IMR-90 (cell line): ENCODE results near the gene PCARE. TPM values are rescaled to one million over a fixed set of nuclear protein-coding genes. Genes with fewer than 3 reads are reported as not detected.
A peak's percentile ranks its signal among the peaks of the same experiment; 100 is the strongest.

ENCODE experiments used
- ATAC-seq: fragments of 200-7000 bp; cut with Tn5 transposase; 2 replicates; pipeline ENCODE4 v1.9.1; 2020; ENCODE audit warnings: low read depth, mild to moderate bottlenecking, moderate library complexity
- BruUV-seq: library from RNA; stranded (reverse); fragments of 400-500 nt; replicated peaks from 2 replicates; lab custom pipeline; 2021; lab: Mats Ljungman, UMichigan
- CTCF ChIA-PET: fragments of 300-600 bp; formaldehyde crosslinking; extraction: SDS; loops from one replicate; lab custom pipeline; 2021; ENCODE audit warnings: antibody characterized with exemption; lab: Yijun Ruan, JAX
- POLR2A ChIA-PET: fragments of 300-600 bp; sonication (Branson Sonifier 250); formaldehyde crosslinking; loops from one replicate; lab custom pipeline; 2022; ENCODE audit warnings: antibody characterized with exemption; ENCODE audit not compliant: unreplicated experiment; lab: Charles Lee
- DNase-seq: peaks from one replicate; pipeline ENCODE4 v3.0.0; 2013
- H2AFZ ChIP-seq: replicated peaks from 2 replicates; pipeline ENCODE3; 2013; ENCODE audit warnings: low read length, mild to moderate bottlenecking; ENCODE audit not compliant: poor library complexity
- H2AK5ac ChIP-seq: 2 replicates; pipeline ENCODE4 v1.6.1; 2013; ENCODE audit warnings: low read depth, low read length, inconsistent platforms
- H2AK9ac ChIP-seq: replicated peaks from 2 replicates; pipeline ENCODE3; 2013; ENCODE audit warnings: mild to moderate bottlenecking, low read depth, low read length, moderate library complexity; ENCODE audit not compliant: poor library complexity
- H2BK120ac ChIP-seq: 2 replicates; pipeline ENCODE4 v1.6.1; 2013; ENCODE audit warnings: low read depth, low read length, inconsistent platforms
- H2BK15ac ChIP-seq: 3 replicates; pipeline ENCODE4 v1.6.1; 2013; ENCODE audit warnings: low read depth, low read length, inconsistent platforms
- H2BK20ac ChIP-seq: 2 replicates; pipeline ENCODE4 v1.6.1; 2013; ENCODE audit warnings: low read depth, mild to moderate bottlenecking, inconsistent platforms, low read length, moderate library complexity
- H2BK5ac ChIP-seq: 2 replicates; pipeline ENCODE4 v1.6.1; 2013; ENCODE audit warnings: mild to moderate bottlenecking, low read depth, low read length, inconsistent platforms; ENCODE audit not compliant: poor library complexity, severe bottlenecking
- H3K14ac ChIP-seq: replicated peaks from 2 replicates; pipeline ENCODE4 v1.6.1; 2013; ENCODE audit warnings: low read depth, low read length, inconsistent platforms
- H3K18ac ChIP-seq: 2 replicates; pipeline ENCODE4 v1.6.1; 2013; ENCODE audit warnings: low read depth, low read length, control low read depth
- H3K23ac ChIP-seq: 2 replicates; pipeline ENCODE4 v1.6.1; 2013; ENCODE audit warnings: low read depth, low read length, inconsistent platforms
- H3K27ac ChIP-seq: 2 replicates; pipeline ENCODE4 v1.5.1; 2013; ENCODE audit warnings: mild to moderate bottlenecking, control low read depth, low read length; ENCODE audit not compliant: insufficient read depth
- H3K27me3 ChIP-seq: 2 replicates; pipeline ENCODE4 v1.6.1; 2013; ENCODE audit warnings: low read length; ENCODE audit not compliant: control insufficient read depth, insufficient read depth
- H3K36me3 ChIP-seq: 2 replicates; pipeline ENCODE4 v1.6.1; 2013; ENCODE audit warnings: low read length, mixed read lengths; ENCODE audit not compliant: control insufficient read depth, insufficient read depth
- H3K4ac ChIP-seq: 2 replicates; pipeline ENCODE4 v1.6.1; 2013; ENCODE audit warnings: low read depth, low read length, inconsistent platforms
- H3K4me1 ChIP-seq: 2 replicates; pipeline ENCODE4 v1.6.1; 2013; ENCODE audit warnings: low read length, mixed read lengths; ENCODE audit not compliant: control insufficient read depth, insufficient read depth
- H3K4me2 ChIP-seq: 2 replicates; pipeline ENCODE4 v1.6.1; 2013; ENCODE audit warnings: low read depth, mild to moderate bottlenecking, control low read depth, low read length, moderate library complexity
- H3K4me3 ChIP-seq: 2 replicates; pipeline ENCODE4 v1.5.1; 2013; ENCODE audit warnings: low read depth, mild to moderate bottlenecking, control low read depth, low read length, moderate library complexity; ENCODE audit not compliant: insufficient read depth
- H3K56ac ChIP-seq: 2 replicates; pipeline ENCODE4 v1.6.1; 2013; ENCODE audit warnings: low read length, inconsistent platforms; ENCODE audit not compliant: insufficient read depth; ENCODE audit errors: extremely low read depth
- H3K79me1 ChIP-seq, 2 experiments: 2 replicates each; pipeline ENCODE4 v1.6.1; 2013; ENCODE audit warnings: low read length in 2 of 2, inconsistent platforms in 1 of 2, low read depth in 1 of 2
- H3K9ac ChIP-seq: 2 replicates; pipeline ENCODE4 v1.6.1; 2013; ENCODE audit warnings: low read depth, low read length, control low read depth
- H3K9me1 ChIP-seq: 2 replicates; pipeline ENCODE4 v1.6.1; 2013; ENCODE audit warnings: low read length, inconsistent platforms; ENCODE audit not compliant: insufficient read depth
- H3K9me3 ChIP-seq: 2 replicates; pipeline ENCODE4 v1.6.1; 2013; ENCODE audit warnings: low read length; ENCODE audit not compliant: control insufficient read depth, insufficient read depth
- H4K20me1 ChIP-seq: 2 replicates; pipeline ENCODE4 v1.6.1; 2013; ENCODE audit warnings: low read length, inconsistent platforms; ENCODE audit not compliant: insufficient read depth
- H4K5ac ChIP-seq: 2 replicates; pipeline ENCODE4 v1.6.1; 2013; ENCODE audit warnings: mild to moderate bottlenecking, low read depth, low read length, control low read depth
- H4K8ac ChIP-seq, 2 experiments: 2 replicates each; pipeline ENCODE4 v1.6.1; 2013; ENCODE audit warnings: low read depth in 2 of 2, low read length in 2 of 2, control low read depth in 1 of 2, inconsistent platforms in 1 of 2
- H4K91ac ChIP-seq: 2 replicates; pipeline ENCODE4 v1.6.1; 2013; ENCODE audit warnings: low read depth, low read length, inconsistent platforms; ENCODE audit not compliant: insufficient read depth
- FOS ChIP-seq: fragments of 150-350 bp; IDR thresholded peaks from 2 replicates; pipeline ENCODE4 v1.6.1; 2016; ENCODE audit warnings: low read depth, low read length
- WGBS, 2 experiments: methylation state at CpG; one replicate each; pipeline versions ENCODE4 v1.1.5 to v1.1.7; 2013; ENCODE audit warnings: missing lambda C conversion rate in 2 of 2; ENCODE audit not compliant: insufficient read length in 1 of 2; ENCODE audit errors: extremely low coverage in 2 of 2; 5-methylcytosine and 5-hydroxymethylcytosine counted together
- dilution Hi-C: fragments of 300-500 bp; cut with HindIII; formaldehyde crosslinking; loops from one replicate; pipeline ENCODE4 v1.14.3; 2018; ENCODE audit warnings: low sequenced_read_pairs; ENCODE audit not compliant: unreplicated experiment
- in situ Hi-C: fragments of 300-500 bp; cut with MboI; formaldehyde crosslinking; loops from 3 replicates; pipeline ENCODE4 v1.14.3; 2019; ENCODE audit warnings: low sequenced_read_pairs, inconsistent platforms, mixed read lengths
- intact Hi-C: fragments of 100-400 bp; cut with micrococcal nuclease; formaldehyde crosslinking; loops from 2 replicates; pipeline ENCODE4 v1.10.0; 2022
- polyA plus RNA-seq, 3 experiments: library from polyadenylated mRNA; depleted of rRNA; stranded (reverse); fragments of >200 nt; gene quantifications; 2 replicates each; pipeline ENCODE4 v1.2.3, GENCODE V29; 2012; ENCODE audit warnings: low replicate concordance in 1 of 3
- total RNA-seq: library from RNA; depleted of rRNA; stranded (reverse); fragments of >200 nt; gene quantifications from 2 replicates; pipeline ENCODE4 v1.2.3, GENCODE V29; 2012

The PCARE gene
- total and polyA plus RNA-seq, 2 of the 4 experiments (the other 2 are of a cell fraction) = not detected

- intact Hi-C loops = no loop called here
- Histone ChIP-seq H3K36me3 (no peaks in the 10 kb centered on the region), H4K5ac (no peak overlapping the region), H2BK5ac (no peak overlapping the region), H3K14ac (no peak overlapping the region), H3K9me3 (no peaks in the 10 kb centered on the region), H3K9ac (no peak overlapping the region), H2BK20ac (no peak overlapping the region), H3K18ac (no peak overlapping the region), H2AK5ac (no peak overlapping the region), H2BK120ac (no peak overlapping the region), H2AK9ac (no peak overlapping the region), H3K23ac (no peak overlapping the region), H3K56ac (no peak overlapping the region), H4K8ac (no peak overlapping the region), H3K9me1 (no peaks in the 10 kb centered on the region), H3K79me1 (no peaks in the 10 kb centered on the region), H3K4me1 (no peaks in the 10 kb centered on the region), H3K27me3 (peaks cover 10% of the 10 kb centered on the region; the same call in 1 of the 2 replicates), H3K4me3 (no peak overlapping the region), H3K27ac (no peak overlapping the region), H4K20me1 (no peaks in the 10 kb centered on the region), H3K4me2 (no peak overlapping the region), H4K91ac (no peak overlapping the region), H2AFZ (no peak overlapping the region), H2BK15ac (no peak overlapping the region), H3K4ac (no peak overlapping the region)
- TF ChIP-seq FOS = no peak
- no peak; the same call in 1 of the 2 replicates for ATAC-seq
- dilution Hi-C loops = no loop called here
- peak; percentile 10 for DNase-seq
- POLR2A ChIA-PET = no interaction called here
- no TSS peak for BruUV-seq
- WGBS, 2 experiments = no CpG with 5 or more reads among the region's 7 CpGs
- in situ Hi-C loops = no loop called here
- CTCF ChIA-PET = interaction anchor here (1.3 kb wide), 1 partner anchor 10 kb away, joined by 4 read pairs; no protein-coding TSS in a partner anchor
Measured at GRCh38 chr2:29053223-29053622, 21.1 kb downstream of the PCARE start.
